Measurements from ENCODE around the gene CCDC91.

The CCDC91 gene

GRCh38 chr12:28215021-28215420, 24.8 kb downstream of the CCDC91 start:
- Histone ChIP-seq H2AFZ (ENCODE audit: low read depth, low read length, severe bottlenecking) (no peak overlapping the region), H3K9me2 (replicated peaks; ENCODE audit: insufficient read depth, low read length) (no peaks in the 10 kb centered on the region), H4K20me1 (ENCODE audit: low read depth, low read length) (no peaks in the 10 kb centered on the region), H3F3A (ENCODE audit: insufficient read depth) (no peaks in the 10 kb centered on the region), H3K36me3 (ENCODE audit: low read length) (peaks cover 23% of the 10 kb centered on the region), H3K27me3 (ENCODE audit: low read length) (no peaks in the 10 kb centered on the region), H3K4me2 (ENCODE audit: low read depth, low read length, poor library complexity, severe bottlenecking) (no peak overlapping the region), H3K27ac (ENCODE audit: low read depth, low read length) (no peak overlapping the region), H3K9ac (ENCODE audit: low read length) (no peak overlapping the region), H3K4me3 (ENCODE audit: insufficient read depth, low read length, poor library complexity, severe bottlenecking) (no peak overlapping the region), H3K9me3 (ENCODE audit: insufficient read depth, low read length) (peaks cover 7% of the 10 kb centered on the region; the same call in 1 of the 2 replicates), H3K79me2 (ENCODE audit: insufficient read depth, low read length) (peaks cover 13% of the 10 kb centered on the region)
- TF ChIP-seq CTCF (IDR thresholded peaks at IDR 0.05; ENCODE audit: insufficient read depth, low read length, poor library complexity, severe bottlenecking) (no peak), EZH2phosphoT487 (conservative IDR thresholded peaks at IDR 0.05; ENCODE audit: low read length) (no peak)

GRCh38 chr12:28216016-28216415, 25.8 kb downstream of the CCDC91 start:
- TF ChIP-seq CTCF (IDR thresholded peaks at IDR 0.05; ENCODE audit: insufficient read depth, low read length, poor library complexity, severe bottlenecking): no peak
- no peak for TF ChIP-seq EZH2phosphoT487 (conservative IDR thresholded peaks at IDR 0.05; ENCODE audit: low read length)
- H3K79me2 ChIP-seq (ENCODE audit: insufficient read depth, low read length): peaks cover 15% of the 10 kb centered on the region
- no peaks in the 10 kb centered on the region for H3K27me3 ChIP-seq (ENCODE audit: low read length)
- H3K27ac ChIP-seq (ENCODE audit: low read depth, low read length): no peak overlapping the region
- no peaks in the 10 kb centered on the region for H4K20me1 ChIP-seq (ENCODE audit: low read depth, low read length)
- no peak overlapping the region for H3K4me3 ChIP-seq (ENCODE audit: insufficient read depth, low read length, poor library complexity, severe bottlenecking)
- H3F3A ChIP-seq (ENCODE audit: insufficient read depth): no peaks in the 10 kb centered on the region
- H2AFZ ChIP-seq (ENCODE audit: low read depth, low read length, severe bottlenecking): no peak overlapping the region
- H3K9me3 ChIP-seq (ENCODE audit: insufficient read depth, low read length): peaks cover 4% of the 10 kb centered on the region; the same call in 1 of the 2 replicates
- peaks cover 17% of the 10 kb centered on the region for H3K36me3 ChIP-seq (ENCODE audit: low read length)
- no peak overlapping the region for H3K4me2 ChIP-seq (ENCODE audit: low read depth, low read length, poor library complexity, severe bottlenecking)
- no peaks in the 10 kb centered on the region for H3K9me2 ChIP-seq (replicated peaks; ENCODE audit: insufficient read depth, low read length)
- H3K9ac ChIP-seq (ENCODE audit: low read length): no peak overlapping the region

GRCh38 chr12:28217805-28218204, 27.5 kb downstream of the CCDC91 start:
- Histone ChIP-seq H3K9me2 (replicated peaks; ENCODE audit: insufficient read depth, low read length) (no peaks in the 10 kb centered on the region), H3K9ac (ENCODE audit: low read length) (no peak overlapping the region), H3K79me2 (ENCODE audit: insufficient read depth, low read length) (peaks cover 24% of the 10 kb centered on the region), H3K4me3 (ENCODE audit: insufficient read depth, low read length, poor library complexity, severe bottlenecking) (no peak overlapping the region), H3K27me3 (ENCODE audit: low read length) (no peaks in the 10 kb centered on the region), H4K20me1 (ENCODE audit: low read depth, low read length) (no peaks in the 10 kb centered on the region), H2AFZ (ENCODE audit: low read depth, low read length, severe bottlenecking) (no peak overlapping the region), H3K9me3 (ENCODE audit: insufficient read depth, low read length) (peaks cover 4% of the 10 kb centered on the region; the same call in 1 of the 2 replicates), H3K27ac (ENCODE audit: low read depth, low read length) (no peak overlapping the region), H3F3A (ENCODE audit: insufficient read depth) (no peaks in the 10 kb centered on the region), H3K4me2 (ENCODE audit: low read depth, low read length, poor library complexity, severe bottlenecking) (no peak overlapping the region), H3K36me3 (ENCODE audit: low read length) (peaks cover 14% of the 10 kb centered on the region)
- TF ChIP-seq CTCF (IDR thresholded peaks at IDR 0.05; ENCODE audit: insufficient read depth, low read length, poor library complexity, severe bottlenecking) (no peak), EZH2phosphoT487 (conservative IDR thresholded peaks at IDR 0.05; ENCODE audit: low read length) (no peak)

All from SU-DHL-6 (cell line).